HEK293 (cell line): ENCODE measurements around the gene SMPX.

ENCODE experiments used
- CTCF ChIA-PET: fragments of 350-600 bp; formaldehyde crosslinking; extraction: SDS; loops from one replicate; lab custom pipeline; 2021; ENCODE audit warnings: antibody characterized with exemption; lab: Yijun Ruan, JAX
- POLR2A ChIA-PET: fragments of 300-600 bp; formaldehyde crosslinking; extraction: SDS; loops from one replicate; lab custom pipeline; 2020; ENCODE audit warnings: antibody characterized with exemption, inconsistent platforms; lab: Yijun Ruan, JAX
- H3K27ac ChIP-seq: fragments of 200-500 bp; sonication (Bioruptor generic); 2 replicates; pipeline ENCODE4 v1.5.1; 2014; ENCODE audit warnings: low read depth, low read length, control low read depth, inconsistent platforms; ENCODE audit errors: extremely low read depth
- H3K36me3 ChIP-seq, 2 experiments: fragments of 200-500 bp in 1 of 2; sonication (Bioruptor generic) in 1 of 2; 1 replicate in 1 of 2; 2 replicates in 1 of 2; pipeline ENCODE4 v1.5.1; 2014 to 2017; ENCODE audit warnings: inconsistent platforms in 2 of 2, low read length in 2 of 2; ENCODE audit not compliant: control insufficient read depth in 2 of 2, insufficient read depth in 1 of 2
- H3K4me1 ChIP-seq: fragments of 200-500 bp; sonication (Bioruptor generic); 2 replicates; pipeline ENCODE4 v1.5.1; 2014; ENCODE audit warnings: mild to moderate bottlenecking, low read length, inconsistent platforms; ENCODE audit not compliant: control insufficient read depth, insufficient read depth
- H3K4me3 ChIP-seq: 2 replicates; pipeline ENCODE4 v1.5.1; 2011; ENCODE audit warnings: low read depth, mild to moderate bottlenecking, control low read depth, low read length, moderate library complexity
- H3K9me3 ChIP-seq: fragments of 200-500 bp; sonication (Bioruptor generic); 2 replicates; pipeline ENCODE4 v1.5.1; 2014; ENCODE audit warnings: low read depth, low read length, inconsistent platforms; ENCODE audit not compliant: control insufficient read depth, insufficient read depth
- FEZF1 ChIP-seq: fragments of 450-650 bp; formaldehyde crosslinking; IDR thresholded peaks from 2 replicates; pipeline ENCODE4 v1.5.1; 2016; ENCODE audit warnings: missing biosample characterization, missing genetic modification characterization
- HOXD13 ChIP-seq: sonication (generic); formaldehyde crosslinking; IDR thresholded peaks from 2 replicates; pipeline ENCODE4 v1.8.0; 2022; ENCODE audit warnings: missing genetic modification reagents, borderline replicate concordance
- KLF8 ChIP-seq: fragments of 450-650 bp; formaldehyde crosslinking; IDR thresholded peaks from 2 replicates; pipeline ENCODE4 v1.5.1; 2016; ENCODE audit warnings: missing biosample characterization, missing genetic modification characterization
- MZF1 ChIP-seq: fragments of 450-650 bp; formaldehyde crosslinking; IDR thresholded peaks from 2 replicates; pipeline ENCODE4 v1.5.1; 2017; ENCODE audit warnings: missing biosample characterization, missing genetic modification characterization, borderline replicate concordance
- RBAK ChIP-seq: fragments of 450-650 bp; formaldehyde crosslinking; IDR thresholded peaks from 2 replicates; pipeline ENCODE4 v1.5.1; 2016; ENCODE audit warnings: missing biosample characterization, missing genetic modification characterization
- SCRT1 ChIP-seq: fragments of 450-650 bp; formaldehyde crosslinking; IDR thresholded peaks from 2 replicates; pipeline ENCODE4 v1.5.1; 2016; ENCODE audit warnings: missing biosample characterization, missing genetic modification characterization, borderline replicate concordance
- SCRT2 ChIP-seq: fragments of 450-650 bp; formaldehyde crosslinking; IDR thresholded peaks from 2 replicates; pipeline ENCODE4 v1.5.1; 2016; ENCODE audit warnings: missing biosample characterization, missing genetic modification characterization
- TCF7L2 ChIP-seq: IDR thresholded peaks from 2 replicates; pipeline ENCODE4 v1.6.1; 2011; ENCODE audit warnings: low read depth, mild to moderate bottlenecking, inconsistent platforms, low read length, moderate library complexity, borderline replicate concordance
- YY1 ChIP-seq: fragments of 450-650 bp; formaldehyde crosslinking; IDR thresholded peaks from 2 replicates; pipeline ENCODE4 v1.5.1; 2018; ENCODE audit warnings: missing biosample characterization, missing genetic modification characterization
- ZBTB20 ChIP-seq: fragments of 450-650 bp; formaldehyde crosslinking; IDR thresholded peaks from 2 replicates; pipeline ENCODE4 v1.5.1; 2016; ENCODE audit warnings: missing biosample characterization, missing genetic modification characterization
- ZBTB44 ChIP-seq: fragments of 450-650 bp; IDR thresholded peaks from 2 replicates; pipeline ENCODE4 v1.5.1; 2018; ENCODE audit warnings: missing biosample characterization, mild to moderate bottlenecking, missing genetic modification characterization
- ZBTB8A ChIP-seq: fragments of 450-650 bp; formaldehyde crosslinking; IDR thresholded peaks from 2 replicates; pipeline ENCODE4 v1.5.1; 2016; ENCODE audit warnings: missing biosample characterization, missing genetic modification characterization
- ZEB2 ChIP-seq: fragments of 450-650 bp; formaldehyde crosslinking; IDR thresholded peaks from 2 replicates; pipeline ENCODE4 v1.5.1; 2016; ENCODE audit warnings: missing biosample characterization, missing genetic modification characterization
- ZFP37 ChIP-seq: fragments of 450-650 bp; formaldehyde crosslinking; IDR thresholded peaks from 2 replicates; pipeline ENCODE4 v1.5.1; 2016; ENCODE audit warnings: missing biosample characterization, missing genetic modification characterization
- ZFP69B ChIP-seq: fragments of 450-650 bp; formaldehyde crosslinking; IDR thresholded peaks from 2 replicates; pipeline ENCODE4 v1.5.1; 2016; ENCODE audit warnings: missing biosample characterization, missing genetic modification characterization
- ZNF114 ChIP-seq: fragments of 450-650 bp; formaldehyde crosslinking; IDR thresholded peaks from 2 replicates; pipeline ENCODE4 v1.5.0; 2017; ENCODE audit warnings: missing biosample characterization, missing genetic modification characterization
- ZNF2 ChIP-seq: fragments of 450-650 bp; formaldehyde crosslinking; IDR thresholded peaks from 2 replicates; pipeline ENCODE4 v1.5.1; 2016; ENCODE audit warnings: missing biosample characterization, missing genetic modification characterization
- ZNF26 ChIP-seq: fragments of 450-650 bp; formaldehyde crosslinking; IDR thresholded peaks from 2 replicates; pipeline ENCODE4 v1.5.1; 2016; ENCODE audit warnings: missing biosample characterization, missing genetic modification characterization
- ZNF501 ChIP-seq: fragments of 450-650 bp; formaldehyde crosslinking; IDR thresholded peaks from 2 replicates; pipeline ENCODE4 v1.5.1; 2016; ENCODE audit warnings: missing biosample characterization, missing genetic modification characterization
- ZNF580 ChIP-seq: fragments of 450-650 bp; formaldehyde crosslinking; IDR thresholded peaks from 2 replicates; pipeline ENCODE4 v1.5.1; 2016; ENCODE audit warnings: missing biosample characterization, missing genetic modification characterization
- ZNF596 ChIP-seq: fragments of 450-650 bp; IDR thresholded peaks from 2 replicates; pipeline ENCODE4 v1.5.0; 2018; ENCODE audit warnings: missing biosample characterization, mild to moderate bottlenecking, missing genetic modification characterization, moderate library complexity
- ZNF626 ChIP-seq: fragments of 450-650 bp; sonication (Bioruptor Pico); formaldehyde crosslinking; IDR thresholded peaks from 2 replicates; pipeline ENCODE4 v1.5.1; 2018; ENCODE audit warnings: missing biosample characterization, missing genetic modification characterization, inconsistent platforms
- ZNF664 ChIP-seq: fragments of 450-650 bp; formaldehyde crosslinking; IDR thresholded peaks from 2 replicates; pipeline ENCODE4 v1.5.1; 2016; ENCODE audit warnings: missing biosample characterization, missing genetic modification characterization
- ZNF692 ChIP-seq: fragments of 450-650 bp; formaldehyde crosslinking; IDR thresholded peaks from 2 replicates; pipeline ENCODE4 v1.5.1; 2016; ENCODE audit warnings: missing biosample characterization, missing genetic modification characterization

Gene SMPX

GRCh38 chrX:21740329-21741274, 17.3 kb downstream of the SMPX start (continued):
- TF ChIP-seq ZNF580 (tag by site-specific recombination) (no peak), YY1 (tag by site-specific recombination) (no peak), ZNF26 (tag by site-specific recombination) (no peak), RBAK (tag by site-specific recombination) (no peak)

GRCh38 chrX:21738950-21739287, 19.0 kb downstream of the SMPX start:
- H3K36me3 ChIP-seq: no peaks in the 10 kb centered on the region
- ChIA-PET CTCF (interaction anchor here (0.5 to 1.5 kb wide), 3 partner anchors 12 to 423 kb away, joined by 3 to 4 read pairs (median 3); no protein-coding TSS in a partner anchor), POLR2A (interaction anchor here (1.6 kb wide), 1 partner anchor 60 kb away, joined by 4 read pairs; no protein-coding TSS in a partner anchor)
- H3K9me3 ChIP-seq: no peaks in the 10 kb centered on the region
- peak overlapping the region; percentile 79 for H3K27ac ChIP-seq
- TF ChIP-seq HOXD13: no peak
- peak; percentile 11; the same call in 1 of the 2 replicates for TF ChIP-seq ZFP69B
- 0 out of 2 replicates have a peak, but pooled peaks have one; percentile 60 for TF ChIP-seq ZNF692 (tag by site-specific recombination)
- peak; percentile 12; the same call in 1 of the 2 replicates for TF ChIP-seq KLF8
- TF ChIP-seq ZFP37: no peak
- TF ChIP-seq ZEB2 (tag by site-specific recombination): 0 out of 2 replicates have a peak, but pooled peaks have one; percentile 5
- no peak for TF ChIP-seq ZNF626 (tag by site-specific recombination)
- TF ChIP-seq ZNF664 (tag by site-specific recombination): no peak
- no peak for TF ChIP-seq ZNF2 (tag by site-specific recombination)
- no peak for TF ChIP-seq MZF1 (tag by site-specific recombination)
- peak overlapping the region; percentile 7; the same call in 1 of the 2 replicates for H3K4me3 ChIP-seq
- H3K4me1 ChIP-seq: peaks cover 14% of the 10 kb centered on the region

- H3K4me1 ChIP-seq: peaks cover 14% of the 10 kb centered on the region
- peak overlapping the region; percentile 7; the same call in 1 of the 2 replicates for H3K4me3 ChIP-seq
- ChIA-PET POLR2A (interaction anchor here (1.6 kb wide), 1 partner anchor 60 kb away, joined by 4 read pairs; no protein-coding TSS in a partner anchor), CTCF (interaction anchor here (0.5 to 1.5 kb wide), 3 partner anchors 12 to 423 kb away, joined by 3 to 4 read pairs (median 3); no protein-coding TSS in a partner anchor)
- H3K36me3 ChIP-seq: no peaks in the 10 kb centered on the region
- H3K27ac ChIP-seq: peak overlapping the region; percentile 79
- H3K9me3 ChIP-seq: no peaks in the 10 kb centered on the region
- TF ChIP-seq ZNF114 (tag by site-specific recombination) (no peak), ZNF596 (tag by site-specific recombination) (no peak), FEZF1 (peak; percentile 46), TCF7L2 (peak; percentile 53; the same call in 1 of the 2 replicates), ZBTB20 (tag by site-specific recombination) (peak; percentile 99), ZBTB44 (tag by site-specific recombination) (no peak), ZEB2 (tag by site-specific recombination) (peak; percentile 56; the same call in 1 of the 2 replicates), ZNF2 (tag by site-specific recombination) (0 out of 2 replicates have a peak, but pooled peaks have one; percentile 48), ZNF501 (tag by site-specific recombination) (0 out of 2 replicates have a peak, but pooled peaks have one; percentile 37), SCRT2 (peak; percentile 94), ZBTB8A (tag by site-specific recombination) (0 out of 2 replicates have a peak, but pooled peaks have one; percentile 10), SCRT1 (peak; percentile 45; the same call in 1 of the 2 replicates), KLF8 (peak; percentile 57)
Measured at GRCh38 chrX:21738210-21738949, 19.5 kb downstream of the SMPX start.
